ENCODE measurements around the gene INTS11.

GRCh38 chr1:1342061-1342562, 17.7 kb upstream of the INTS11 start:
- TF ChIP-seq CTCF (conservative IDR thresholded peaks at IDR 0.05) (no peak), ZFX (IDR thresholded peaks at IDR 0.05) (no peak)
